Liver (tissue), 9 donors: Measurements from ENCODE around the gene KRT75. TPM values are rescaled to one million over a fixed set of nuclear protein-coding genes. Genes with fewer than 3 reads are reported as not detected.

Experiments
- DNase-seq: peaks from one replicate; pipeline ENCODE4 v3.0.0-alpha.2; 2017; ENCODE audit warnings: low spot score
- H3K27ac ChIP-seq, 2 donors: one replicate each; pipeline ENCODE4 v1.7.0; 2013; ENCODE audit warnings: inconsistent platforms in 2 of 2, low read length in 2 of 2, control low read depth in 1 of 2, low read depth in 1 of 2, mild to moderate bottlenecking in 1 of 2
- H3K27me3 ChIP-seq, 4 donors: one replicate each; pipeline versions ENCODE4 v1.6.1 to v1.7.0; 2013; ENCODE audit warnings: low read length in 3 of 4, inconsistent platforms in 1 of 4, mild to moderate bottlenecking in 1 of 4, moderate library complexity in 1 of 4; ENCODE audit not compliant: control insufficient read depth in 4 of 4, insufficient read depth in 4 of 4
- H3K36me3 ChIP-seq, 4 donors: one replicate each; pipeline versions ENCODE4 v1.6.1 to v1.7.0; 2013; ENCODE audit warnings: low read length in 3 of 4, mild to moderate bottlenecking in 3 of 4, low read depth in 1 of 4, moderate library complexity in 1 of 4; ENCODE audit not compliant: control insufficient read depth in 4 of 4, insufficient read depth in 3 of 4
- H3K4me1 ChIP-seq, 4 donors: one replicate each; pipeline versions ENCODE4 v1.6.1 to v1.7.0; 2013; ENCODE audit warnings: low read length in 3 of 4, mild to moderate bottlenecking in 3 of 4, moderate library complexity in 1 of 4; ENCODE audit not compliant: control insufficient read depth in 4 of 4, insufficient read depth in 4 of 4
- H3K4me3 ChIP-seq, 3 donors: one replicate each; pipeline versions ENCODE4 v1.6.1 to v1.7.0; 2013; ENCODE audit warnings: low read length in 3 of 3, control low read depth in 1 of 3, low read depth in 1 of 3, mild to moderate bottlenecking in 1 of 3
- H3K9ac ChIP-seq, 2 donors: one replicate each; pipeline ENCODE4 v1.7.0; 2013; ENCODE audit warnings: low read length in 2 of 2, mild to moderate bottlenecking in 2 of 2, moderate library complexity in 2 of 2, control low read depth in 1 of 2, low read depth in 1 of 2
- H3K9me3 ChIP-seq, 4 donors: one replicate each; pipeline versions ENCODE4 v1.6.1 to v1.7.0; 2013; ENCODE audit warnings: low read length in 3 of 4; ENCODE audit not compliant: control insufficient read depth in 4 of 4
- ATF3 ChIP-seq: IDR thresholded peaks from 2 replicates; pipeline ENCODE4 v1.6.1; 2016; ENCODE audit warnings: antibody characterized with exemption
- CTCF ChIP-seq: fragments of 150-350 bp; IDR thresholded peaks from 2 replicates; pipeline ENCODE4 v1.5.1; 2017; ENCODE audit warnings: improper control_type of control experiment, low read depth, low read length; ENCODE audit not compliant: missing input control
- EGR1 ChIP-seq, 2 donors: IDR thresholded peaks; 2 replicates each; pipeline ENCODE4 v1.6.1; 2016 to 2018; ENCODE audit warnings: antibody characterized with exemption in 2 of 2, low read depth in 2 of 2
- FOXA1 ChIP-seq: IDR thresholded peaks from 2 replicates; pipeline ENCODE4 v1.6.1; 2016; ENCODE audit warnings: antibody characterized with exemption
- FOXA2 ChIP-seq: IDR thresholded peaks from 2 replicates; pipeline ENCODE4 v1.6.1; 2016; ENCODE audit warnings: antibody characterized with exemption
- GABPA ChIP-seq, 2 donors: IDR thresholded peaks in 1 of 2; conservative IDR thresholded peaks in 1 of 2; 2 replicates each; pipeline ENCODE4 v1.6.1; 2016; ENCODE audit warnings: antibody characterized with exemption in 2 of 2, mild to moderate bottlenecking in 1 of 2, moderate library complexity in 1 of 2
- HNF4A ChIP-seq, 2 donors: conservative IDR thresholded peaks; 2 replicates each; pipeline ENCODE4 v1.6.1; 2016; ENCODE audit warnings: antibody characterized with exemption in 2 of 2, mild to moderate bottlenecking in 2 of 2
- JUND ChIP-seq, 2 donors: IDR thresholded peaks; 2 replicates each; pipeline ENCODE4 v1.6.1; 2016; ENCODE audit warnings: antibody characterized with exemption in 2 of 2
- NR2F2 ChIP-seq: IDR thresholded peaks from 2 replicates; pipeline ENCODE4 v1.6.1; 2016; ENCODE audit warnings: antibody characterized with exemption
- RXRA ChIP-seq, 2 donors: IDR thresholded peaks; 2 replicates each; pipeline ENCODE4 v1.6.1; 2017 to 2018; ENCODE audit warnings: antibody characterized with exemption in 2 of 2, mild to moderate bottlenecking in 1 of 2
- SP1 ChIP-seq: IDR thresholded peaks from 2 replicates; pipeline ENCODE4 v1.6.1; 2018; ENCODE audit warnings: antibody characterized with exemption, mild to moderate bottlenecking
- TAF1 ChIP-seq: conservative IDR thresholded peaks from 2 replicates; pipeline ENCODE4 v1.6.1; 2016; ENCODE audit warnings: antibody characterized with exemption, mild to moderate bottlenecking
- YY1 ChIP-seq: IDR thresholded peaks from 2 replicates; pipeline ENCODE4 v1.6.1; 2016; ENCODE audit warnings: antibody characterized with exemption, mild to moderate bottlenecking
- ZBTB33 ChIP-seq: IDR thresholded peaks from 2 replicates; pipeline ENCODE4 v1.6.1; 2016; ENCODE audit warnings: antibody characterized with exemption
- WGBS: extraction: QIAGEN DNeasy Blood & Tissue Kit; methylation state at CpG from one replicate; pipeline ENCODE4 v1.1.7; 2013; 5-methylcytosine and 5-hydroxymethylcytosine counted together
- polyA plus RNA-seq, 2 donors: library from polyadenylated mRNA; stranded (reverse) in 1 of 2; unstranded in 1 of 2; fragments of 200-250 nt in 1 of 2; fragments of >200 nt in 1 of 2; fragmentation: Nextera tagmentation in 1 of 2; extraction: Ambion mirVana in 1 of 2; gene quantifications; one replicate each; pipeline versions ENCODE4 v1.2.1 to v1.2.3, GENCODE V29; 2013 to 2015
- total RNA-seq, 2 donors: library from RNA; depleted of rRNA; stranded (reverse); fragments of >200 nt; gene quantifications; one replicate each; pipeline ENCODE4 v1.2.3, GENCODE V29; 2014
- TF ChIP-seq, protein P1 (sequence below): IDR thresholded peaks from 2 replicates; pipeline ENCODE4 v1.6.1; 2016; ENCODE audit warnings: antibody characterized with exemption, mild to moderate bottlenecking
- TF ChIP-seq, protein P2 (sequence below): IDR thresholded peaks from 2 replicates; pipeline ENCODE4 v1.6.1; 2016; ENCODE audit warnings: antibody characterized with exemption
- donor health status: healthy.
- donor health status: healthy.
- donor health status: healthy.
- donor health status: healthy.
- donor health status: healthy.

Gene KRT75
- total and polyA plus RNA-seq, 4 donors: not detected

- TF ChIP-seq CTCF (no peak), FOXA2 (no peak), RXRA (IDR thresholded peaks at IDR 0.05) (no peak), NR2F2 (no peak), HNF4A (conservative IDR thresholded peaks at IDR 0.05) (no peak), EGR1 (IDR thresholded peaks at IDR 0.05; ENCODE audit: low read depth in 2 of 2) (no peak), ZBTB33 (no peak), FOXA1 (no peak), YY1 (no peak), ATF3 (no peak), SP1 (no peak), TAF1 (no peak), JUND (IDR thresholded peaks at IDR 0.05) (no peak), GABPA (IDR thresholded peaks at IDR 0.05 in 1 of 2, conservative IDR thresholded peaks at IDR 0.05 in 1 of 2) (no peak)
- TF ChIP-seq, protein P1, sequence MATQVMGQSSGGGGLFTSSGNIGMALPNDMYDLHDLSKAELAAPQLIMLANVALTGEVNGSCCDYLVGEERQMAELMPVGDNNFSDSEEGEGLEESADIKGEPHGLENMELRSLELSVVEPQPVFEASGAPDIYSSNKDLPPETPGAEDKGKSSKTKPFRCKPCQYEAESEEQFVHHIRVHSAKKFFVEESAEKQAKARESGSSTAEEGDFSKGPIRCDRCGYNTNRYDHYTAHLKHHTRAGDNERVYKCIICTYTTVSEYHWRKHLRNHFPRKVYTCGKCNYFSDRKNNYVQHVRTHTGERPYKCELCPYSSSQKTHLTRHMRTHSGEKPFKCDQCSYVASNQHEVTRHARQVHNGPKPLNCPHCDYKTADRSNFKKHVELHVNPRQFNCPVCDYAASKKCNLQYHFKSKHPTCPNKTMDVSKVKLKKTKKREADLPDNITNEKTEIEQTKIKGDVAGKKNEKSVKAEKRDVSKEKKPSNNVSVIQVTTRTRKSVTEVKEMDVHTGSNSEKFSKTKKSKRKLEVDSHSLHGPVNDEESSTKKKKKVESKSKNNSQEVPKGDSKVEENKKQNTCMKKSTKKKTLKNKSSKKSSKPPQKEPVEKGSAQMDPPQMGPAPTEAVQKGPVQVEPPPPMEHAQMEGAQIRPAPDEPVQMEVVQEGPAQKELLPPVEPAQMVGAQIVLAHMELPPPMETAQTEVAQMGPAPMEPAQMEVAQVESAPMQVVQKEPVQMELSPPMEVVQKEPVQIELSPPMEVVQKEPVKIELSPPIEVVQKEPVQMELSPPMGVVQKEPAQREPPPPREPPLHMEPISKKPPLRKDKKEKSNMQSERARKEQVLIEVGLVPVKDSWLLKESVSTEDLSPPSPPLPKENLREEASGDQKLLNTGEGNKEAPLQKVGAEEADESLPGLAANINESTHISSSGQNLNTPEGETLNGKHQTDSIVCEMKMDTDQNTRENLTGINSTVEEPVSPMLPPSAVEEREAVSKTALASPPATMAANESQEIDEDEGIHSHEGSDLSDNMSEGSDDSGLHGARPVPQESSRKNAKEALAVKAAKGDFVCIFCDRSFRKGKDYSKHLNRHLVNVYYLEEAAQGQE: no peak
- TF ChIP-seq, protein P2, sequence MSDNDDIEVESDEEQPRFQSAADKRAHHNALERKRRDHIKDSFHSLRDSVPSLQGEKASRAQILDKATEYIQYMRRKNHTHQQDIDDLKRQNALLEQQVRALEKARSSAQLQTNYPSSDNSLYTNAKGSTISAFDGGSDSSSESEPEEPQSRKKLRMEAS: no peak
Observed at GRCh38 chr12:52458861-52459260, 24.7 kb upstream of the KRT75 start.

DNA sequence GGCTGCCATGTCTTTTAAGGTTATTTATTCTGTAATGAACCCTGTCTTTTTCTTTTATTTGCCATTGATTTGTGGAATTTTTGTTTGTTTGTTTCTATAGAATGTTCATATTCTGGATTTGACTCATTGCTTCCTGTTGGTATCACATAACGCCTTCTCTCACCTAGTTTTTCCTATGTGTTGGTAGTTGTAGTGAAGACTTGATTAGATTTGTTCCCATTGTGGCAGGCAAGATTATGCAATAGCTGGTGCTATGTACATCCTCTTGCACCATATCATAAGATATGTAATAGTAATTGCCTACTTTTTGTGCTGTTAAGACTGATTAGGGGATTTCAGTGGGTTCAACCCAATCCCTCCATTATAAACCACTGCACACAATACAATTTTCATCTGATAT is 21.6 kb upstream of the KRT75 start:
- H3K4me3 ChIP-seq: no peak overlapping the region
- no peak for TF ChIP-seq NR2F2
- TF ChIP-seq, protein P1: no peak
- no peak for TF ChIP-seq YY1
- TF ChIP-seq FOXA1: no peak
- H3K4me1 ChIP-seq: no peaks in the 10 kb centered on the region
- WGBS: 74% methylated on average over 1 of the region's 1 CpG
- no peak overlapping the region for H3K9ac ChIP-seq
- DNase-seq: no peak
- H3K36me3 ChIP-seq: no peaks in the 10 kb centered on the region
- H3K9me3 ChIP-seq: no peaks in the 10 kb centered on the region
- H3K27ac ChIP-seq: no peak overlapping the region
- H3K27me3 ChIP-seq: no peaks in the 10 kb centered on the region

More at GRCh38 chr12:52458861-52459260, 24.7 kb upstream of the KRT75 start:
- 92% methylated on average over 5 of the region's 5 CpGs for WGBS
- no peak for DNase-seq
- Histone ChIP-seq H3K4me1 (no peaks in the 10 kb centered on the region), H3K4me3 (no peak overlapping the region), H3K9ac (no peak overlapping the region), H3K27ac (no peak overlapping the region), H3K36me3 (no peaks in the 10 kb centered on the region), H3K9me3 (no peaks in the 10 kb centered on the region), H3K27me3 (peaks cover 0 to 4% (median 0%) of the 10 kb centered on the region in 4 donors)
